Prostate gland (tissue), 2 donors: ENCODE results near the gene GLS.

Source experiments
- POLR2A ChIP-seq: fragments of 450-650 bp; IDR thresholded peaks from one replicate; pipeline ENCODE4 v1.6.1; 2016; ENCODE audit warnings: antibody characterized with exemption, mild to moderate bottlenecking
- TF ChIP-seq, protein P1 (sequence below), 4 experiments: fragments of 200-600 bp in 2 of 4; fragments of 450-650 bp in 2 of 4; sonication (generic) in 2 of 4; IDR thresholded peaks; 1 replicate in 3 of 4; 2 replicates in 1 of 4; pipeline ENCODE4 v1.5.1; 2016 to 2019; ENCODE audit warnings: antibody characterized with exemption in 4 of 4, mild to moderate bottlenecking in 2 of 4, moderate library complexity in 2 of 4

DNA sequence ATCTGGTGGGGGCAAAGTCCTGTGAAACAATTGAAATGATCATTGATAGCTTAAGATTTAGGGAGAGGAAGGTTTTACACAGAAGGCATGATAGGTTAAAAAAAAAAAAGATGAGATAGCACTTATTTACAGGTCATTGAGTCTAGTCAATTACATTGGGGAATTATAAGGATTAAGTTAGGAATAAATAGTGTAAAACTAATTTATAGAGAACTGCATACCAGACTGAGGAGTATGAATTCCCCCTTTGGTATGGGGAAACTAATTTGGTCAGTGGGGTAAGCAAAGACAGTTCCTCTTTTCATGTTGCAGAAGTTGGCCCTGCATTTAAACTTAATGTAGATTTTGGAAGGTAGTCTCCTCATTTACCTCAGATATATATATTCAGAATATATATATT lies 10.8 kb downstream of the GLS start:
- TF ChIP-seq POLR2A = no peak
- TF ChIP-seq, protein P1, sequence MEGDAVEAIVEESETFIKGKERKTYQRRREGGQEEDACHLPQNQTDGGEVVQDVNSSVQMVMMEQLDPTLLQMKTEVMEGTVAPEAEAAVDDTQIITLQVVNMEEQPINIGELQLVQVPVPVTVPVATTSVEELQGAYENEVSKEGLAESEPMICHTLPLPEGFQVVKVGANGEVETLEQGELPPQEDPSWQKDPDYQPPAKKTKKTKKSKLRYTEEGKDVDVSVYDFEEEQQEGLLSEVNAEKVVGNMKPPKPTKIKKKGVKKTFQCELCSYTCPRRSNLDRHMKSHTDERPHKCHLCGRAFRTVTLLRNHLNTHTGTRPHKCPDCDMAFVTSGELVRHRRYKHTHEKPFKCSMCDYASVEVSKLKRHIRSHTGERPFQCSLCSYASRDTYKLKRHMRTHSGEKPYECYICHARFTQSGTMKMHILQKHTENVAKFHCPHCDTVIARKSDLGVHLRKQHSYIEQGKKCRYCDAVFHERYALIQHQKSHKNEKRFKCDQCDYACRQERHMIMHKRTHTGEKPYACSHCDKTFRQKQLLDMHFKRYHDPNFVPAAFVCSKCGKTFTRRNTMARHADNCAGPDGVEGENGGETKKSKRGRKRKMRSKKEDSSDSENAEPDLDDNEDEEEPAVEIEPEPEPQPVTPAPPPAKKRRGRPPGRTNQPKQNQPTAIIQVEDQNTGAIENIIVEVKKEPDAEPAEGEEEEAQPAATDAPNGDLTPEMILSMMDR (IDR thresholded peaks at IDR 0.05) = no peak
